GM12875 (cell line): Measurements from ENCODE around the gene RICTOR.
A peak's percentile ranks its signal among the peaks of the same experiment; 100 is the strongest.

Source experiments
- H3K4me3 ChIP-seq: one replicate; pipeline ENCODE4 v1.5.1; 2011; ENCODE audit warnings: low read depth, low read length, control low read depth
- TF ChIP-seq, protein P1 (sequence below): IDR thresholded peaks from 2 replicates; pipeline ENCODE4 v1.5.1; 2011; ENCODE audit warnings: low read depth, mild to moderate bottlenecking, control low read depth, inconsistent platforms, low read length, moderate library complexity, borderline replicate concordance; ENCODE audit not compliant: insufficient read depth

Gene RICTOR

DNA sequence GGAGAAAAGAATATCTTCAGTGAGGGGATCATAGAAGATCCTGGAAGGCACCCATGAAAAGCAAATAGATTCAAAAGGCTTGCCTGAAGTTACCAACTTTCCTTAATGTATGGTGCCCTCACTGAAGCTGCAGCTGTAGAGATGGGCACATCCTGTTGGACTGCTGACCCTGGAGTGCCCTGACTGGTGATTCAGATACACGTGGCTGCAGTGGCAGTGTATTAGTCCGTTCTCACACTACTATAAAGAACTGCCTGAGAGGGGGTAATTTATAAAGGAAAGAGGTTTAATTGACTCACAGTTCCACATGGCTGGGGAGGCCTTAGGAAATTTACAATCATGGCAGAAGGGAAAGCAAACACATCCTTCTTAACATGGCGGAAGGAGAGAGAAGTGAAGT, 148.1 kb downstream of the RICTOR start:
- H3K4me3 ChIP-seq = no peak overlapping the region
- TF ChIP-seq, protein P1, sequence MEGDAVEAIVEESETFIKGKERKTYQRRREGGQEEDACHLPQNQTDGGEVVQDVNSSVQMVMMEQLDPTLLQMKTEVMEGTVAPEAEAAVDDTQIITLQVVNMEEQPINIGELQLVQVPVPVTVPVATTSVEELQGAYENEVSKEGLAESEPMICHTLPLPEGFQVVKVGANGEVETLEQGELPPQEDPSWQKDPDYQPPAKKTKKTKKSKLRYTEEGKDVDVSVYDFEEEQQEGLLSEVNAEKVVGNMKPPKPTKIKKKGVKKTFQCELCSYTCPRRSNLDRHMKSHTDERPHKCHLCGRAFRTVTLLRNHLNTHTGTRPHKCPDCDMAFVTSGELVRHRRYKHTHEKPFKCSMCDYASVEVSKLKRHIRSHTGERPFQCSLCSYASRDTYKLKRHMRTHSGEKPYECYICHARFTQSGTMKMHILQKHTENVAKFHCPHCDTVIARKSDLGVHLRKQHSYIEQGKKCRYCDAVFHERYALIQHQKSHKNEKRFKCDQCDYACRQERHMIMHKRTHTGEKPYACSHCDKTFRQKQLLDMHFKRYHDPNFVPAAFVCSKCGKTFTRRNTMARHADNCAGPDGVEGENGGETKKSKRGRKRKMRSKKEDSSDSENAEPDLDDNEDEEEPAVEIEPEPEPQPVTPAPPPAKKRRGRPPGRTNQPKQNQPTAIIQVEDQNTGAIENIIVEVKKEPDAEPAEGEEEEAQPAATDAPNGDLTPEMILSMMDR = no peak

DNA sequence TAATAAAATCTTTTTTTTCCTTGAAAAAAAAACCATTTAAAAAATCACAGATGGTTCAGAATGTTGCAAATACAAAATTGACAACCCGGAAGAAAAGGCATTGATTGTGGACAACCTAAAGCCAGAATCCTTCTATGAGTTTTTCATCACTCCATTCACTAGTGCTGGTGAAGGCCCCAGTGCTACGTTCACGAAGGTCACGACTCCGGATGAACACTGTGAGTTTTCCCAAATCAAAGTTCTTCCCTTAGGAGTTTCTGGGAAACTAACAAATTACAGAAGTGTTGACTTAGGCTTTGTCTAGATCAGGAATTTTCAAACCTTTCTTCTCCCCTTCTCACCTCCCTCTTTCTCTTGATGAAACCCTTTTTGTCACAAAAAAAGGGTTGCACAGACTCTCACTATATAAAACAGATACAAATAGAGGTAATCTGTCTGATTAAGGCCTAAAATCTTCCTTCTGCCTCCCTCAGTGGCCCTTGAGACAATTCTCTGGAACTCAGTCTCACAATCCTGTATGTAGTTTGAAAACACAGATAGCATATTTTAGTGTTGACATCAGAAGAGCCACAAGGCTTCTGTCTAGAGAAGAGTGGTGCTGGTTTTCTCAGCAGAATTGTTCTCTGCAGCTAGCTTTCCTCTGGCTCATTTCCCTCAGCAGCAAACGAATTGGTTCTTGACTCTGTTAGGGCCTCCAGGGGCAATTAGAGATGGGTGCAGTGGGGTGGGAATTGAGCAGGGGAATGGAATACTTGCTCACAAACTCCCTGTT, 148.9 kb downstream of the RICTOR start:
- H3K4me3 ChIP-seq = no peak overlapping the region
- TF ChIP-seq, protein P1 = no peak

DNA sequence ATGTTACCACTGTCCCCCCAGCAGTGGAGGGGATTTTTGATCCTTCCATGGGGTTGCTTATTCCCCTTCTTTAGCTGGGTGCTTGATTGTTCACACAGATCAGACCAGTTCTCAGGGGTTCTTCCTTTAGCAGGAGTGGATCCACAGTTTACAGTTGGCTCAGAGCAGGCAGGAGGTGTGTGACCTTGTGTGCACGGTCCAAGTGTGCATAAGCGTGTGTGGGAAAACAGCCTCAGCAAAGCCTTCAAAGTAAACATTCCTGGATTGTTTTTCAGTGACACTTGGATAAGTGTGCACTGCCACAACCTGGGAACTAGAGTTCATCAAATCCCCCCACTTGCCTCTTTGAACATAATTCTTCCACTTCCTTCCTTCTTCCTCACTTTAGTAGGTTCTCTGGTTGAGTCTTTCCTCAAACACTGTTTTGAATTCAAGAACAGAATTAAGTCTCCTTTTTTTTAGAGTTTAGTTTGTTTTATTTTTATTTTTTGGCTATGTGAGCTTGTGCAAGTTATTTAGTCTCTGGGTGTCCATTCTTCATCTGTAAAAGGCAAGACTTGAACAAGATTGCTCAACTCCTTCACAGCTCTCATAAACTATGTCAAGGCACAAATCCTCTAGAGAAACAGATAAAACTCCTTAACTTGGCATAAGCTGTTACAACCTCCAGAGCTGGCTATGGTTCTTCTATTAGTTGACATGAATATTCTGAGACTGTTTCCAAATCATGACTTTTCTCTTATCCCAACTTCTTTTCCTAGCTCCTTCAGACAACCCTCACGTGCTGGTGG, 150.3 kb downstream of the RICTOR start:
- H3K4me3 ChIP-seq = no peak overlapping the region

DNA sequence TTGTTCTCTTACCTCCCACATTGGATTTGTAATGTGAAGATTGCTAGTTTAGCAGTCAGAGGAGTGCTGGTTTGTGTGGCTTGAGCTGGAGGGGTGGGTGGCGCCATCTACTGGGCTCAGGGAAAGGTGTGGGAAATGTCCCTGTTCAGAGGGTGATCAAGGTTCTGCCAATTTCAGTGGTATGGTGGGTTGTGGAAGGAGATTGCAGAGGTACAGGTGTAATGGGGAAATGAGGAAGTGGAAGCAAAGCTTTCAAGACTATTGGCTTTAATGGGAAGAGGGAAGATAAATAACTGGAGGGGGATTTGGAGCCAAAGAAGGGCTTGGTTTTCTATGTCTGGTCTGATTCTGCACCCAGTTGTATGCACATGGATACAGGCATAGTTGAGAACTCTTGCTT, 152.0 kb downstream of the RICTOR start:
- TF ChIP-seq, protein P1 = peak; percentile 88
- no peak overlapping the region for H3K4me3 ChIP-seq

More for the DNA sequence above, 150.3 kb downstream of the RICTOR start:
- TF ChIP-seq, protein P1 = no peak

DNA sequence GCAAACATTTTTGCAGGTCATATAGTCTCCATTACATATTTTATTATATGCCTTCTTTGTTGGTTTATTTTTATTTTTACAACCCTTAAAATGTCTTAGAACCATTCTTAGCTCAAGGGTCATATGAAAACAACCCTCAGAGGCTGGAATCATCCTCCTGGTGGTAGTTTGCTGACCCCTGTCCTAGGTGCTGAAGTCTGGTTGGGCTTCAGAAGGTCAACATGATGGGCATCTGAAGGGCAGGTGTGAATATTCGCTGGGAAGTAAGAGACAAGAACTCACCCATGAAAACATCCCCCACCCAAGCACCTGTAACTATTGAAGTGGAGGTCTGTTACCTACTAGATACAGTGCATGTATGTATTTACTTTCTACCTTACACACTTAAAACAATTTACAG, 153.0 kb downstream of the RICTOR start:
- no peak overlapping the region for H3K4me3 ChIP-seq

GRCh38 chr5:38916802-38917201, 157.4 kb downstream of the RICTOR start:
- TF ChIP-seq, protein P1 = no peak
- H3K4me3 ChIP-seq = no peak overlapping the region

More for the DNA sequence above, 153.0 kb downstream of the RICTOR start:
- TF ChIP-seq, protein P1 = no peak
